Subcutaneous abdominal adipose tissue (tissue), 5 donors: ENCODE measurements around the gene KLRF1.

Experiments
- H3K27ac ChIP-seq: one replicate; pipeline ENCODE4 v1.7.0; 2013; ENCODE audit warnings: low read depth, mild to moderate bottlenecking, inconsistent platforms, low read length, moderate library complexity
- H3K27me3 ChIP-seq, 5 donors: one replicate each; pipeline ENCODE4 v1.7.0; 2013; ENCODE audit warnings: low read length in 5 of 5, inconsistent platforms in 1 of 5; ENCODE audit not compliant: control insufficient read depth in 5 of 5, insufficient read depth in 4 of 5
- H3K36me3 ChIP-seq, 5 donors: one replicate each; pipeline ENCODE4 v1.7.0; 2013; ENCODE audit warnings: low read length in 5 of 5; ENCODE audit not compliant: control insufficient read depth in 5 of 5, insufficient read depth in 5 of 5
- H3K4me1 ChIP-seq, 5 donors: one replicate each; pipeline ENCODE4 v1.7.0; 2013; ENCODE audit warnings: low read length in 5 of 5, mild to moderate bottlenecking in 3 of 5, moderate library complexity in 1 of 5; ENCODE audit not compliant: control insufficient read depth in 5 of 5, insufficient read depth in 5 of 5
- H3K4me3 ChIP-seq, 5 donors: one replicate each; pipeline ENCODE4 v1.7.0; 2013; ENCODE audit warnings: low read length in 5 of 5, low read depth in 1 of 5
- H3K9ac ChIP-seq, 5 donors: one replicate each; pipeline ENCODE4 v1.7.0; 2013; ENCODE audit warnings: low read length in 5 of 5, mild to moderate bottlenecking in 4 of 5, moderate library complexity in 3 of 5
- H3K9me3 ChIP-seq, 5 donors: one replicate each; pipeline ENCODE4 v1.7.0; 2013; ENCODE audit warnings: low read length in 5 of 5; ENCODE audit not compliant: control insufficient read depth in 5 of 5
- donor health status: healthy.
- donor health status: healthy.
- donor health status: healthy.
- donor health status: healthy.
- donor health status: healthy.

KLRF1 gene

DNA sequence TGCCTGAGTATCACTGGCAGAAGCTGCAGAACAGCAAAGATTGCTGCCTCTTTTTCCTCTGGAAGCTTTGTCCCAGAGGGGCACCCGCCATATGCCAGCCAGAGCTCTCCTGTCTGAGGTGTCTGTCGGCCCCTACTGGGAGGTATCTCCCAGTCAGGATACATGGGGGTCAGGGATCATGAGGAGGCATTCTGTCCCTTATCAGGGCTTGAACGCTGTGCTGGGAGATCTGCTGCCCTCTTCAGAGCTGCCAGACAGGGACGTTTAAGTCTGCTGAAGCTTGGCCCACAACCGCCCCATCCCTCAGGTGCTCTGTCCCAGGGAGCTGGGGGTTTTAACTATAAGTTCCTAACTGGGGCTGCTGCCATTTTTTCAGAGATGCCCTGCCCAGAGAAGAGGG, 21.6 kb downstream of the KLRF1 start:
- Histone ChIP-seq H3K9ac (no peak overlapping the region), H3K9me3 (peaks cover 0 to 12% (median 4%) of the 10 kb centered on the region in 5 donors), H3K4me1 (no peaks in the 10 kb centered on the region), H3K4me3 (no peak overlapping the region), H3K27me3 (no peaks in the 10 kb centered on the region), H3K36me3 (peaks cover 16 to 24% (median 22%) of the 10 kb centered on the region in 5 donors), H3K27ac (no peak overlapping the region)

DNA sequence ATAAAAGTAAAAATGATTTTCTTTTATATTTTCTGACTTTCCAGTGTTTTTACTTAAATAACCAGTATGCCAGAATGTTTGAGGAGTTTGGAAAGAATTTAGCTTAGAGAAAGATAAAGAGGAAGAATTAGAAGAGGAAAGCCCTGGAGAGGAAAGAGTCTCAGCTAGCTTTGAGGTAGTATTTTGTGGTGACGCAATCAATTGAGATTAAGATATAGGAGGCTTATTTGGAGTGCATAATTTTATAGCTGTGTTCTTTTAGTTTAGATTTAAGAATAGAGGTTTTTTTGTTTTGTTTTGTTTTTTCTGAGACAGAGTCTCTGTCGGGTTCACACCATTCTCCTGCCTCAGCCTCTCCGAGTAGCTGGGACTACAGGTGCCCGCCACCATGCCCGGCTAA, 23.8 kb downstream of the KLRF1 start:
- peaks cover 16 to 31% (median 22%) of the 10 kb centered on the region in 5 donors for H3K36me3 ChIP-seq
- H3K9ac ChIP-seq, result no peak overlapping the region
- no peak overlapping the region for H3K4me3 ChIP-seq
- H3K27ac ChIP-seq, result no peak overlapping the region
- peaks cover 0 to 12% (median 4%) of the 10 kb centered on the region in 5 donors for H3K9me3 ChIP-seq
- no peaks in the 10 kb centered on the region for H3K27me3 ChIP-seq
- H3K4me1 ChIP-seq, result no peaks in the 10 kb centered on the region

DNA sequence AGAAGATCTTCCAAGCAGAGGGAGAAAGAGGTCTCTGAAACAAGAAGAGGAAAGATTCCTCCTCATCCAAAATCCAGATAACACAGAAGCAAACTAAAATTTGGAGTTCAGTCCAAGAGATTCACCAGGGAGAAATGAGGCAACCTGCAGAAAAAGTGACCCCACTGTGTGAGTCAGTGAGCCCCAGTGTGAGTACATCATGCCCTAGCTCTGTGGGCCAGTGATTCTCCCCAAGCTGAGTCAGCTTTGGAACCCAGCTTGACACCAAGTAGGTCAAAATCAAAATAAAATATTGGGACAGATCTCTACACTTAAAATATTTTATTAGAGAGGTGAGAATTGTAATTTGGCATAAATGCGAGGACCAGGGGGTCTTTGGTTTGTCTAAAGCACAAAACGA, 24.6 kb downstream of the KLRF1 start:
- H3K4me1 ChIP-seq, result no peaks in the 10 kb centered on the region
- no peak overlapping the region for H3K4me3 ChIP-seq
- H3K27ac ChIP-seq, result no peak overlapping the region
- no peak overlapping the region for H3K9ac ChIP-seq
- peaks cover 0 to 12% (median 4%) of the 10 kb centered on the region in 5 donors for H3K9me3 ChIP-seq
- H3K27me3 ChIP-seq, result no peaks in the 10 kb centered on the region
- H3K36me3 ChIP-seq, result peaks cover 17 to 31% (median 22%) of the 10 kb centered on the region in 5 donors

DNA sequence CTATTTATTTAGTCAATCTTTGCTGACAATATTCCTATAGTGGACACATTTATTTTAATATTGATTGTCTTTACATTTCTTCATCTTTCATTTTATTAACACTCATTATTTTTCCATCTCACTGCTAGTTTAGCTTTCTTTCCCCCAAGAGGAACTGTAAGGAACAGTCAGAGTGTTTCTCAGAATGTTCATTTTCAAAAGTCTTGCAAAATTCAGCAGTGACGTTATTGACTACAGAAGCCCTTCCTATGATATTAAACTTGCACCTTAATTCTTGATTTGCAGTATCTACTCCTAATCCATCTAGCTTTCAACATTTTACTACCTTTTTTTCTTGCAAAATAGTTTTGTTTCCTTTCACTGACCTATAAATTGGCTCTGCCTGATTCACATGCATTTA, 28.9 kb downstream of the KLRF1 start:
- H3K27me3 ChIP-seq, result no peaks in the 10 kb centered on the region
- no peak overlapping the region for H3K27ac ChIP-seq
- H3K36me3 ChIP-seq, result peaks cover 19 to 34% (median 22%) of the 10 kb centered on the region in 5 donors
- H3K4me3 ChIP-seq, result no peak overlapping the region
- H3K9me3 ChIP-seq, result no peaks in the 10 kb centered on the region
- H3K9ac ChIP-seq, result no peak overlapping the region
- H3K4me1 ChIP-seq, result peaks cover 0 to 4% (median 0%) of the 10 kb centered on the region in 5 donors

DNA sequence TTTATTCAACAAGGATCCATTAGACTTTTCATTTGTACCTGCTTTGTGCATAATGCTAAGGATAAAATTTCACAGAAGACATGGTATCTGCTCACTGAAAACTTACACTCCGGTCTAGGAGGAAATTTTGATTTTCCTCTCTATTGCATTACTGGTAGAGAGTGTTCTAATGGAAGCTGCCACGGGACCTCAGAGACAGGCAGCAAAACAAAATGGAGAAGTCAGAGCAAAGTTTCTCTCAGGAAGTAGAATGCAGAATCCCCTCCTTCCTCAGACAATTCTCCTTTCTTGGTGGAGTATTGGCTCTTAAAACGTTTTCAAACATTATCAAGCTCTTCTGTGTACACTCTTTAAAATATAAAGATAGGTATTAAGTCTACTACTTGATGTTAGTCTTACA, 29.6 kb downstream of the KLRF1 start:
- peaks cover 18 to 32% (median 22%) of the 10 kb centered on the region in 5 donors for H3K36me3 ChIP-seq
- no peaks in the 10 kb centered on the region for H3K27me3 ChIP-seq
- H3K9me3 ChIP-seq, result no peaks in the 10 kb centered on the region
- peaks cover 0 to 4% (median 0%) of the 10 kb centered on the region in 5 donors for H3K4me1 ChIP-seq
- no peak overlapping the region for H3K9ac ChIP-seq
- H3K4me3 ChIP-seq, result no peak overlapping the region
- no peak overlapping the region for H3K27ac ChIP-seq

DNA sequence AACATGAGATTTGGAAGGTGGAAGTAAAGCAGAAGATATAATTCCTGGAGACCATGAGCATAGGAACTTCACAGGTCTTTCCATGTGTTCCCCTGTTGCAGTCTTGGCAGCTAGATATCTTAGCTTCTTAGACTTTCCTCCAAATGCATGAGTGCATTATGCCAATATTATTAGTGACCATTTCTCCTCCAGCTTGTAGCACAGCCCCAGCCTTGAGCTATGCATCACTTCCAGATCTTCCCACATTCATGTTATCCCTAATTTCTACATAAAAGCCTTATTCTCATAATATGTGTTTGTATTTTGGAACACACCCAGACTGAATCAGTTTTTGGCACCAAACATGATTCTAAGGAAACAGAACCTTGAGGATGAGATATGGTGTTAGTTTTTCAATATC, 30.9 kb downstream of the KLRF1 start:
- Histone ChIP-seq H3K4me1 (peaks cover 0 to 4% (median 0%) of the 10 kb centered on the region in 5 donors), H3K27me3 (no peaks in the 10 kb centered on the region), H3K9me3 (peaks cover 0 to 5% (median 0%) of the 10 kb centered on the region in 5 donors), H3K9ac (no peak overlapping the region), H3K4me3 (no peak overlapping the region), H3K36me3 (peaks cover 7 to 19% (median 13%) of the 10 kb centered on the region in 5 donors), H3K27ac (no peak overlapping the region)

DNA sequence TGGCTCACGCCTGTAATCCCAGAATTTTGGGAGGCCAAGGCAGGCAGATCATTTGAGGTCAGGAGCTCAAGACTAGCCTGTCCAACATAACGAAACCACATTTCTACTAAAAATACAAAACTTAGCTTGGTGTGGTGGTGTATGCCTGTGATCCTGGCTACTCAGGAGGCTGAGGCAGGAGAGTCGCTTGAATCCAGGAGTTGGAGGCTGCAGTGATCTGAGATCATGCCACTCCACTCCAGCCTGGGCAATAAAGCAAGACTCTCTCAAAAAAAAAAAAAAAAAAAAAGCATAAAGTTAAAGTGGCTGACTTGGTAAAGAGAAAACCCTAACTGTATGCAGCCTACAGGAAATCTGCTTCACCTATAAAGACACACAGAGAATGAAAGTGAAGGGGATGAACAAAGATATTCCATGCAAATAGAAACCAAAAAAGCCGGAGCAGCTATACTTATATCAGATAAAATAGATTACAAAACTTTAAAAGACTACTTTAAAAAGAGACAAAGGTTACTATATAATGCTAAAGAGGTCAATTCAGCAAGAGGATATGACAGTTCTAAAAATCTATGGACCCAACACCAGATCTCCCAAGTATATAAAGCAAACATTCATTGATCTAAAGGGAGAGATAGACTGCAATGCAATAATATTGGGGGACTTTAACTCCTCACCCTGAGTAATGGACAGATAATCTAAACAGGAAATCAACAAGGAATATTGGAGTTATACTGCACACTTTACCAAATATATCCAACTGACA, 37.8 kb downstream of the KLRF1 start:
- Histone ChIP-seq H3K4me1 (peaks cover 0 to 10% (median 3%) of the 10 kb centered on the region in 5 donors), H3K9ac (peak overlapping the region in 2 of 5 donors; percentile 56 to 78), H3K36me3 (peaks cover 0 to 3% (median 0%) of the 10 kb centered on the region in 5 donors), H3K4me3 (peak overlapping the region; percentile 13 to 84 (median 64)), H3K9me3 (peaks cover 0 to 10% (median 5%) of the 10 kb centered on the region in 5 donors), H3K27ac (peak overlapping the region; percentile 8), H3K27me3 (no peaks in the 10 kb centered on the region)

DNA sequence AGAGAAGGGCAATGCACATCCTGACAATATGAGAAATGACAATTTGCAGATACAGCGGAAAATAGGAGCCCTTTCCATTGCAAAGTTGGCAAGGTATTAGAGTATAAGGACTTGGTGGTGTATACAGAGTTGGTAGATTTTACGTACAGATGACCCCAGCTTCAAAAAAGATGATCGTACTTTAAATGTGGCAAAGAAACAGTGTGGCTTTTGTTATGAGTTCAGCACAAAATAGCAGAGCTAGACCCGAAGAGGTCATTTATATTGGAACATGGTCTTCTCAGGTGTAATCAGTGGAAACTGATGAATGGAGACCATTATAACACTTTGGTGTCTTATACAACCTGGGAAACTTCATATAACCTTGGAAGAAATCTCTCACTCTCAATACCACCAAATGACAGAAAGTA, 39.6 kb downstream of the KLRF1 start:
- H3K9me3 ChIP-seq, result peaks cover 0 to 10% (median 5%) of the 10 kb centered on the region in 5 donors
- no peaks in the 10 kb centered on the region for H3K27me3 ChIP-seq
- H3K27ac ChIP-seq, result peak overlapping the region; percentile 78
- H3K4me1 ChIP-seq, result peaks cover 0 to 17% (median 7%) of the 10 kb centered on the region in 5 donors
- H3K36me3 ChIP-seq, result peaks cover 0 to 3% (median 0%) of the 10 kb centered on the region in 5 donors
- H3K4me3 ChIP-seq, result peak overlapping the region; percentile 53 to 84 (median 65)
- peak overlapping the region; percentile 30 to 78 (median 71) for H3K9ac ChIP-seq

DNA sequence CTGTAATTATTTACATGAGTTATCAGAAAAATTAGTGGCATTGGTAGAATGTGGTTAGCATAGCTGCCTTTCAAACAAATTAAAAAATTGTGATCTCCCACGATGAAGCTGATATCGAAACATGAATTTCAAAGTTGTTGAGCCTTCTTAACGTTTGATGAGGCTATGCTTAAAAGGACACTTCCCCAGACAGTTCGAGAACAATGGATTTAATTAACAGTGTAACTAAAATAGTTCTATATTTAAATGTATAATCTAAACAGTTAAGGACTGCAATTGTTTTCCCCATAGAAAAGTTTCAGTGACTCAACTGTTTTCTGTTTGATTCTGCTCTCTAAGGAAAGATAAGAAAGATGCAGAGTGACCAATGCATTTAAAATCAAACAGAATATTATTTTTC, 40.2 kb downstream of the KLRF1 start:
- H3K9me3 ChIP-seq, result peaks cover 0 to 10% (median 5%) of the 10 kb centered on the region in 5 donors
- peaks cover 0 to 23% (median 13%) of the 10 kb centered on the region in 5 donors for H3K4me1 ChIP-seq
- H3K27ac ChIP-seq, result peak overlapping the region; percentile 78
- peak overlapping the region; percentile 53 to 84 (median 65) for H3K4me3 ChIP-seq
- no peaks in the 10 kb centered on the region for H3K27me3 ChIP-seq
- H3K36me3 ChIP-seq, result peaks cover 0 to 3% (median 0%) of the 10 kb centered on the region in 5 donors
- H3K9ac ChIP-seq, result peak overlapping the region; percentile 30 to 78 (median 71)

DNA sequence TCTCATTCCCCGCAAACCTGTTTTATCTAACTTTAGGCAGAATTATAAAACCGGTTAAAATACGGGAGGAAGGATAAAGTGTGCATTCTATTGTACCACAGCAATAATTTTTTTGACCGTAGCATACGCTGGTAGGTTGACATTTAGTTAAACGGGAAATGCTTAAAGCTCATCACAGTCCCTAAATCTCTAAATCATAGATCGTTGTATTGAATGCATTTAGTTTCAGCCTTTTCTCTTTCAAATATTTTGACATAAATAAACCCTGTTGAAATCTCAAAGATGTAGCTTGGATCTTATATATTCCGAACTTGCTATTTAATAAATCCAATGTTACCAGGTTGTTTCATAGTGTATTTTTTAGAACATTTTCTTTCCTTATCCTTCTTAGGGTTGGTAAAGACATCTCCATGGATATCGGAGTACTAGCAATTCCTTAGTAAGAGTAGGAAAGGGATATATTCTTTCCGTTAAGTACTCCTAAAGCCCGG, 41.1 kb downstream of the KLRF1 start:
- peak overlapping the region; percentile 98 for H3K27ac ChIP-seq
- no peaks in the 10 kb centered on the region for H3K27me3 ChIP-seq
- no peaks in the 10 kb centered on the region for H3K36me3 ChIP-seq
- peak overlapping the region; percentile 72 to 96 (median 78) for H3K9ac ChIP-seq
- peaks cover 0 to 23% (median 16%) of the 10 kb centered on the region in 5 donors for H3K4me1 ChIP-seq
- H3K4me3 ChIP-seq, result peak overlapping the region; percentile 64 to 84 (median 78)
- peaks cover 0 to 5% (median 4%) of the 10 kb centered on the region in 5 donors for H3K9me3 ChIP-seq
